OCI-LY1 (cell line): ENCODE results near the gene KRT1.

ENCODE experiments used
- EZH2 ChIP-seq: fragments of 200-600 bp; sonication (generic), shearing (Covaris generic); IDR thresholded peaks from 2 replicates; pipeline ENCODE4 v1.8.0; 2017; ENCODE audit warnings: borderline replicate concordance, mixed run types, mild to moderate bottlenecking, antibody characterized with exemption, low read length, moderate library complexity, mixed read lengths
- TF ChIP-seq, protein P1 (sequence below): fragments of 200-600 bp; sonication (generic), shearing (Covaris generic); IDR thresholded peaks from 2 replicates; pipeline ENCODE4 v1.5.1; 2017; ENCODE audit warnings: mild to moderate bottlenecking, antibody characterized with exemption, low read length, moderate library complexity, mixed read lengths

DNA sequence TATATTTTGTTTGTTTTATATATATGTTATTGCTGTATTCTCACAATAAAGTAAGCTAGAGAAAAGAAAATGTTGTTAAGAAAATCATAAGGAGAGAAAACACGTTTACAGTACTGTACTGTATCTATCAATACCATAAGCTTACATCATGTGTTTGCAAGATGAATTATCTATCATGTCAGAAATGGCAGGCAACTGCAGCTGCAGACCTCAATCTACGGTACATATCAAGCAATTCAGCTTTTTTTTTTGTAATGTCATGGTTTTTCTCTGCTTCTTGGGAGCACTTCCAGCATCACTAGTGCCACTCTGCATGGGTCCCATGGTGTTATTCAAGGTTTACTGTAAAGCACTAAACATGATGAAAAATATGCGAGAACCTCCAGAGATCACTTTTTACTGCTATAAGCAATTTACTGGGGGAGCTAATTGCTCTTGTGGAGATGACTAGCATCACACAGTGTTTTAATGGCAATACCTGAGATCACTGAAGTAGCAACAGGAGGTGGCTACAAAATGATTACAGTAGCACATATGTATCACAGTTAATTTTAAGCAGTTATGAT, 19.2 kb downstream of the KRT1 start:
- TF ChIP-seq, protein P1, sequence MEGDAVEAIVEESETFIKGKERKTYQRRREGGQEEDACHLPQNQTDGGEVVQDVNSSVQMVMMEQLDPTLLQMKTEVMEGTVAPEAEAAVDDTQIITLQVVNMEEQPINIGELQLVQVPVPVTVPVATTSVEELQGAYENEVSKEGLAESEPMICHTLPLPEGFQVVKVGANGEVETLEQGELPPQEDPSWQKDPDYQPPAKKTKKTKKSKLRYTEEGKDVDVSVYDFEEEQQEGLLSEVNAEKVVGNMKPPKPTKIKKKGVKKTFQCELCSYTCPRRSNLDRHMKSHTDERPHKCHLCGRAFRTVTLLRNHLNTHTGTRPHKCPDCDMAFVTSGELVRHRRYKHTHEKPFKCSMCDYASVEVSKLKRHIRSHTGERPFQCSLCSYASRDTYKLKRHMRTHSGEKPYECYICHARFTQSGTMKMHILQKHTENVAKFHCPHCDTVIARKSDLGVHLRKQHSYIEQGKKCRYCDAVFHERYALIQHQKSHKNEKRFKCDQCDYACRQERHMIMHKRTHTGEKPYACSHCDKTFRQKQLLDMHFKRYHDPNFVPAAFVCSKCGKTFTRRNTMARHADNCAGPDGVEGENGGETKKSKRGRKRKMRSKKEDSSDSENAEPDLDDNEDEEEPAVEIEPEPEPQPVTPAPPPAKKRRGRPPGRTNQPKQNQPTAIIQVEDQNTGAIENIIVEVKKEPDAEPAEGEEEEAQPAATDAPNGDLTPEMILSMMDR = no peak
- no peak for TF ChIP-seq EZH2
